Measurements from ENCODE around the gene AQP9.
"Not testable (repeated sequence)": the region's sequence is repeated elsewhere in the genome, so short reads cannot be mapped to it uniquely, and the experiment has no call there.

AQP9 gene

DNA sequence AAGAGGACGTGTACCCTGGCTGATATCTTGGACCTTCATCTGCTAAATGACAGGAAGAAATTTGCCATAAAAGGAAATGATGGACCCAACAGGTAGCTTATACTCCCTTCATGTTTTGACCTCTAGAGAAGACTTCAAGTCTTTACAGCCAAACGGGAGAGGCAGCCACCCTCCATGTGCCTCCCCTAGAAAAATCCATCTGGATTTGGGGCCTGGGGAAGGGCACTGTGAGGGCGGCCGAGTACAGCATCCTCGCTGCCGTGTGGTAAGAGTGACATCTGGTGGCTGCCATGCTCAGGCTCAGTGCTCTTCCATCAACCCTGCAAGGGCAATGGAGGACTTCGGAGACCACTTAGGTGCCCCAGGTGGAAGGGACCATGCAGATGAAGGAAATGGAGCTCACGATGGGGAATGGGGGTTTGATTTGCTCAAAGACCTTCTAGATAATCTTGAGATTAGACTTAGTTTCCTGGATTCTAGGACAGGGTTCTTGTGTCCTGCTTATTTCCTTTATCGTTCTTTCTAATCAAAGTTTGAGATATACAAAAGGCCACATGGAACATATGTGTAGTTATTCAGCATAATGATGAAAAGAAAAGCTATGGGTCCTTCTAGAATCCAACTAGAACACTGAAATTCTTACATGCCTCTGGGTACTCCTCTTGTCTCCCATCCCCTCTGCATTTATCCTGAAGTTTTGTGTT, 44.4 kb downstream of the AQP9 start:
- peak; percentile 26 to 62 (median 52) for DNase-seq

- peak; percentile 36 to 61 (median 38) for DNase-seq
Measured at GRCh38 chr15:58185439-58185838, 47.3 kb downstream of the AQP9 start.

DNA sequence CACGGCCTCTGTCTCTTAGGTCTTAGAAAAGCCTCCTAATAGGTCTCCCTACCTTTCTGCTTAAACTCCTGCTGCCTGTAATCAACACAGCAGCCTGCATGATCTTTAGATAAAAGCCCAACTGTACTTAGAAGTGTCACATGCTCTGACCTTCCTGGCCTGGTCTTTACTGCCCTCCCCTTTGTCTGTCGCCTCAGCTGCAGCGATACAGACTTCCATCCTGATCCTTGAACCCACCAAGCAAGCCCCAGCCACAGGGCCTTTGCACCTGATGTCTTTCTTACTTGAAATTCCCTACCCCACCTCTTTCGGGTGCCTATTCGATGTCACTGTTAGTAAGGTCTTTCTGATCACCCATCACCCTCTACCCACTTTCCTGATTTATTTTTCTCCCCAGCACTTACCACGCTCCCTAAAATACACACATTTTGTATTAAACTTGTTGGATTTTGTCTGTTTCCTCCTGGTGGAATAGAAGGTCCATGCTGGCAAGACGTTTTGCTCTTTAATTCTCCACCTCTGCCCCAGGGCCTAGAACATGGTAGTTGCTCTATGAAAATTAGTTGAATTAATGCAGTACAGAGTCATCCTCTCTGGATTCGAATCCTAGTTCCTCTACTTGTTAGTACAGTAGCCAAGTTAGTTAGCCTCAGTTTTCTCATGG, 51.1 kb downstream of the AQP9 start:
- DNase-seq: peak in 2 of 3 donors; percentile 18 to 27

DNA sequence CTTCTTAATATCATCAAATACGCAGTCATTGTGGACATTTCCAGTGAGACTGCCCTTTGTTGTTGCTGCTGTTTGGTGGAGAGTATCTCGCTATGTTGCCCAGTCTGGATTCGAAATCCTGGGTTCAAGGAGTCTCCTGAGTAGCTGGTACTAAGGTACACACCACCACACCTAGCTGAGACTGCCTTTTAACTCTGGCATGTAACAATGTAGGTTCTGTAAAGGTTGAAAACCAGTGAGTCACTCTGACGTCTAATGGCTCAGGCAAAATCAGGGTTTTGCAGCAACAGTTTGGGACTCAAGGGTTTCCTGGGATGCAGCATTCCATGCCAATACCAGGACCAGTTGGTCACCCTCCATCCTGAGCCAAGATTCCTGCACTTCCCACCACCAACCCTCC, 52.2 kb downstream of the AQP9 start:
- DNase-seq: peak in 1 of 3 donors; percentile 16

- not testable (repeated sequence) for DNase-seq
Measured at GRCh38 chr15:58193636-58194035, 55.5 kb downstream of the AQP9 start.

DNA sequence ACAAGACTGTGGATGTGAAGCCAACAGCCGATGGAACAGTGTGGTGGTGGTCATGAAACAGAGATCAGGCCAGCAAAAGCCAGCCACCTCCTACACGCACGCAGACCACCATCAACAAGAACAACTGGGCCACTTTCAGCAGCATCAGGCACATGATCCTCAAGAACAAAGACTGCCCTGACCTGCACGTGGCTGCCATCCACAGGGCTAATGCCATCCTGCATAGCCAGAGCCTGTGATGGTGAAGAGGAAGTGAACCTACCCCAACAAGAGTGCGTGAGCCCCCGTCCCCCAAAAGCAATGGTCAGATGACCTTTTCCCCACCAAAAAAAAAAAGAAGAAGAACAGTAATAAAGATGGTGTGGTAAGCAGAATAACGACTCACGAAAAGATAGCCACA, 62.6 kb downstream of the AQP9 start:
- peak in 1 of 3 donors; percentile 6 for DNase-seq

DNA sequence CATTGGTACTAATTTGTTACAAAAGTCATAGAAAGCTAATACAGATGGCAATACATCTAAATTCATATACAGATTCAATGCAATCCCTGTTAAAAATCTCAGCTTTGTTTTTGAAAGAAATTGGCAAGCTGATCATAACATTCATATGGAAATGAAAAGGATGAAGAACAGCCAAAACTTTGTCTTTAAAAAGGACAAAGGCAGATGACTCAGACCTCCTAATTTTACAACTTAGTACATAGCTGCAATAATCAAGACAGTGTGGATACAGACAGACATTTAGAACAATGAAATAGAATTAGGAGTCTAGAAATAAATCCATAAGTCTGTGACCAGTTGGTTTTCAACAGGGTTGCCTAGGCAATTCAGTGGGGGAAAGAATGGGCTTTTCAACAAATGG, 63.3 kb downstream of the AQP9 start:
- no peak for DNase-seq

GRCh38 chr15:58203537-58203936, 65.4 kb downstream of the AQP9 start:
- DNase-seq: peak in 2 of 3 donors; percentile 53 to 61

- no peak for DNase-seq
Measured at GRCh38 chr15:58206151-58206550, 68.0 kb downstream of the AQP9 start.

DNA sequence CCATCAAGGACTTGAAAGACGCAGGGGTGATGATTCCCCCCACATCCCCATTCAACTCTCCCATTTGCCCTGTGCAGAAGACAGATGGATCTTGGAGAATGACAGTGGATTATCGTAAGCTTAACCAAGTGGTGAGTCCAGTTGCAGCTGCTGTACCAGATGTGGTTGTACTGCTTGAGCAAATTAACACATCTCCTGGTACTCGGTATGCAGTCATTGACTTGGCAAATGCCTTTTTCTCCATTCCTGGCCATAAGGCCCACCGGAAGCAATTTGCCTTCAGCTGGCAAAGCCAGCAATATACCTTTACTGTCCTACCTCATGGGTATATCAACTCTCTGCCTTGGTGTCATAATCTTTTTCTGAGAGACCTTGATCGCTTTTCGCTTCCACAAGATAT, 70.0 kb downstream of the AQP9 start:
- not testable (repeated sequence) for DNase-seq

GRCh38 chr15:58209007-58209481, 70.9 kb downstream of the AQP9 start:
- peak; percentile 81 to 93 (median 86) for DNase-seq

GRCh38 chr15:58210031-58210430, 71.8 kb downstream of the AQP9 start:
- DNase-seq: not testable (repeated sequence)

- peak; percentile 37 to 71 (median 60) for DNase-seq
Measured at GRCh38 chr15:58212909-58213526, 74.8 kb downstream of the AQP9 start.

GRCh38 chr15:58213587-58214338, 75.6 kb downstream of the AQP9 start:
- DNase-seq: peak; percentile 70 to 88 (median 84)

GRCh38 chr15:58214591-58215340, 76.6 kb downstream of the AQP9 start:
- DNase-seq: peak in 1 of 3 donors; percentile 15

- DNase-seq: no peak
Measured at GRCh38 chr15:58217460-58217859, 79.3 kb downstream of the AQP9 start.

DNA sequence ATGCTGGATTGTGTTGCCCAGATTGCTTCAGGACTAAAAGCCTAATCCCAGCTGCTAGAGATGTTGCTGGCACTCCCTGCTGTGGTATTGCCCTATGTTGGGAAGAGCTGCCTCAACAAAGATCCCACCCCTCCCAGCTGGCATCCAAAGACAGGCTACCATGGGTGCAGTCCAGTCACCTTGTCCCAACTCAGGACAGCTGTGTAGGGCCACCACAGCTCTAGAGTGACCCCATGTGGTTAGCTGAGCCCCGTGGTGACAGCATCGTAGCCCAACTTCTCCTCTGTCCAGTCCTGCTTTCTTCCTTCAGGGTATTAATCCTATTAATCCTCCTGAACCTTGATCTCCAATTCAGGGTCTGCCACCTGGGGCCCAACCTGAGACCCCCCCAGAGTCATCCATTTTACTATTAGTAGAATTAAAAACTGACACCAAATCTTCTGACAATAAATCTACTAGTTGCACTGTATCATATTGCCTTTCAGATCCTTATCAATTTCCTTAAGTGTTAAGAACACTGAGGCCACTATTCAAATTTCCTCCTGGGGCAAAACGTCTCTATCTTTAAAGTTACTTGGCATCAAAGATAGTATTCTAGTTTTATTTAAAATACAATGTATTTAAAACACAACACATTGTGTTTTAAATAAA, 83.5 kb downstream of the AQP9 start:
- DNase-seq: peak; percentile 66 to 84 (median 80)

DNA sequence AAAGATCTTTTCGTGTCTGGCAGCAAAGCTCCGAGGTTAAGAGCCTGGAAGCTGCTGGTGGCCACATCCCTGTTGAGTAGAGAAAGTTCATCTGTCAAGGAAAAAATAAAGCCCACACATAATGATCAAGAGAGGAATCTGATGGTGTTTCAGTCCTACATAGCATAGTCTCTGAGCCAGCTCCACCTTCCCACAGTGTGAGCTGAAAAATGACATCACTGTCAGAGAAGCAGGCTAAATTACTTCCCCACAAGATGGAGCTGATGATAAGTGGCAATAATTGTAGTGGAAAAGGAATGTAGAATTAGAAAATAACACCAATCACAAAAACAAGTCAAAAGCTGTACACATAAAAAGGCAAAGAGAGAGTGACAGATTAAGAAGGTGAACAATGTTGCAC, 84.5 kb downstream of the AQP9 start:
- DNase-seq: peak; percentile 39 to 47 (median 43)

DNA sequence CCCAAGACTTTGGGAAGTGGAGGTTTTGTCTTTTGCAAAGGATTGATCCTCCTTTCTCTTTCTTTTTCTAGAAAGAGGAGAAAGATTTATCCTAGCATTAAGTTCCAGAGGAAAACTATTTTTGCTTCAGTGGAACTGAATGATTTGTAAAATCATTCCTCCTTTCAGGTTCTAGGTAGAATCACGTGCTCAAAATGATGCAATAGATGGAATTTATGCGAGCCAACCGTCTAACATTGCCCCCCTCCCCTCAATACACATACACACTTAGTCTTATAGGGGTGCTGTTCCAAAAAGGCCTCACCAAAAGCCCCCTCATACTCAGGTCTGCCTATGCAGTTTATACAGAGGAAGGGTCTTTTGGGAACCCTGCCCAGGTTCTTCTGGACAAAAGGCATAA, 85.3 kb downstream of the AQP9 start:
- DNase-seq: no peak

GRCh38 chr15:58224068-58224467, 85.9 kb downstream of the AQP9 start:
- no peak for DNase-seq

GRCh38 chr15:58227706-58228543, 89.7 kb downstream of the AQP9 start:
- peak; percentile 81 to 91 (median 90) for DNase-seq
